Type B pancreatic cell (in vitro differentiated cells): ENCODE measurements around the gene OMG. TPM values are rescaled to one million over a fixed set of nuclear protein-coding genes. Genes with fewer than 3 reads are reported as not detected.
A peak's percentile ranks its signal among the peaks of the same experiment; 100 is the strongest.

Source experiments
- DNase-seq: peaks from one replicate; pipeline ENCODE4 v3.0.0; 2021; ENCODE audit warnings: mixed read lengths; ENCODE audit not compliant: unreplicated experiment; ENCODE audit errors: extremely low spot score
- H3K27ac Mint-ChIP-seq: 2 replicates; pipeline ENCODE4 v1.8.0; 2021; ENCODE audit warnings: mild to moderate bottlenecking, mixed read lengths
- H3K27me3 Mint-ChIP-seq: 2 replicates; pipeline ENCODE4 v1.8.0; 2021; ENCODE audit warnings: mixed read lengths
- H3K36me3 Mint-ChIP-seq: 2 replicates; pipeline ENCODE4 v1.8.0; 2021; ENCODE audit warnings: mixed read lengths
- H3K4me1 Mint-ChIP-seq: one replicate; pipeline ENCODE4 v1.8.0; 2021; ENCODE audit warnings: mixed read lengths; ENCODE audit not compliant: unreplicated experiment
- H3K4me3 Mint-ChIP-seq: 2 replicates; pipeline ENCODE4 v1.8.0; 2021; ENCODE audit warnings: mild to moderate bottlenecking, mixed read lengths
- H3K9me3 Mint-ChIP-seq: 2 replicates; pipeline ENCODE4 v1.8.0; 2021; ENCODE audit warnings: mixed read lengths
- CTCF ChIP-seq: fragments of 200-600 bp; sonication (generic); conservative IDR thresholded peaks from 2 replicates; pipeline ENCODE4 v1.5.0; 2021; ENCODE audit warnings: antibody characterized with exemption, mild to moderate bottlenecking
- total RNA-seq: library from RNA; stranded (reverse); gene quantifications from 2 replicates; pipeline ENCODE4 v1.2.1, GENCODE V29; 2021; ENCODE audit warnings: low replicate concordance

The OMG gene
- total RNA-seq, 1 donor from 2014 or later, result not detected

GRCh38 chr17:31310886-31311285 lies 13.8 kb upstream of the OMG start:
- Mint-ChIP-seq H3K36me3 (peaks cover 13% of the 10 kb centered on the region), H3K27me3 (no peaks in the 10 kb centered on the region), H3K4me1 (peaks cover 7% of the 10 kb centered on the region), H3K9me3 (no peaks in the 10 kb centered on the region), H3K27ac (no peak overlapping the region), H3K4me3 (no peak overlapping the region)
- TF ChIP-seq CTCF, result no peak
- DNase-seq, result no peak

GRCh38 chr17:31310260-31310659 lies 13.2 kb upstream of the OMG start:
- Mint-ChIP-seq H3K36me3 (peaks cover 17% of the 10 kb centered on the region), H3K27me3 (no peaks in the 10 kb centered on the region), H3K9me3 (no peaks in the 10 kb centered on the region), H3K4me3 (no peak overlapping the region), H3K4me1 (peaks cover 7% of the 10 kb centered on the region), H3K27ac (no peak overlapping the region)
- DNase-seq, result no peak
- no peak for TF ChIP-seq CTCF

- no peak for TF ChIP-seq CTCF
- peaks cover 7% of the 10 kb centered on the region for H3K4me1 Mint-ChIP-seq
- H3K27ac Mint-ChIP-seq, result no peak overlapping the region
- no peaks in the 10 kb centered on the region for H3K27me3 Mint-ChIP-seq
- no peak overlapping the region for H3K4me3 Mint-ChIP-seq
- H3K36me3 Mint-ChIP-seq, result peaks cover 22% of the 10 kb centered on the region
- H3K9me3 Mint-ChIP-seq, result no peaks in the 10 kb centered on the region
- DNase-seq, result no peak
These were observed 12.5 kb upstream of the OMG start for GRCh38 chr17:31309556-31309955.

GRCh38 chr17:31308372-31309334 lies 11.6 kb upstream of the OMG start:
- H3K9me3 Mint-ChIP-seq, result no peaks in the 10 kb centered on the region
- DNase-seq, result no peak
- peak overlapping the region; percentile 23 for H3K27ac Mint-ChIP-seq
- no peaks in the 10 kb centered on the region for H3K27me3 Mint-ChIP-seq
- H3K36me3 Mint-ChIP-seq, result peaks cover 22% of the 10 kb centered on the region
- TF ChIP-seq CTCF, result no peak
- H3K4me1 Mint-ChIP-seq, result peaks cover 7% of the 10 kb centered on the region
- H3K4me3 Mint-ChIP-seq, result no peak overlapping the region

GRCh38 chr17:31307640-31308039 lies 10.6 kb upstream of the OMG start:
- H3K4me1 Mint-ChIP-seq, result peaks cover 7% of the 10 kb centered on the region
- DNase-seq, result no peak
- no peak overlapping the region for H3K27ac Mint-ChIP-seq
- H3K36me3 Mint-ChIP-seq, result peaks cover 22% of the 10 kb centered on the region
- H3K27me3 Mint-ChIP-seq, result no peaks in the 10 kb centered on the region
- no peak overlapping the region for H3K4me3 Mint-ChIP-seq
- H3K9me3 Mint-ChIP-seq, result no peaks in the 10 kb centered on the region
- no peak for TF ChIP-seq CTCF
